HG02973 (cell line): ENCODE results near the gene SCLY.

Source experiments
- ATAC-seq: cut with Tn5 transposase; IDR thresholded peaks from one replicate; pipeline ENCODE4 v1.9.1; 2021; ENCODE audit warnings: moderate library complexity; ENCODE audit not compliant: unreplicated experiment

Gene SCLY

GRCh38 chr2:238069021-238069709, 8.4 kb downstream of the SCLY start:
- ATAC-seq = no peak

- ATAC-seq = no peak
These were observed 9.1 kb downstream of the SCLY start for GRCh38 chr2:238069877-238070276.

GRCh38 chr2:238075397-238075796, 14.6 kb downstream of the SCLY start:
- ATAC-seq = no peak

GRCh38 chr2:238077292-238077691, 16.5 kb downstream of the SCLY start:
- ATAC-seq = no peak

- ATAC-seq = no peak
These were observed 19.1 kb downstream of the SCLY start for GRCh38 chr2:238079874-238080327.

GRCh38 chr2:238080518-238080917, 19.7 kb downstream of the SCLY start:
- no peak for ATAC-seq

GRCh38 chr2:238081150-238081549, 20.3 kb downstream of the SCLY start:
- ATAC-seq = no peak

GRCh38 chr2:238081561-238081960, 20.8 kb downstream of the SCLY start:
- no peak for ATAC-seq

GRCh38 chr2:238082151-238082550, 21.4 kb downstream of the SCLY start:
- no peak for ATAC-seq

GRCh38 chr2:238082827-238083226, 22.0 kb downstream of the SCLY start:
- no peak for ATAC-seq

- no peak for ATAC-seq
These were observed 23.1 kb downstream of the SCLY start for GRCh38 chr2:238083919-238084318.

- no peak for ATAC-seq
These were observed 24.0 kb downstream of the SCLY start for GRCh38 chr2:238084761-238085160.

GRCh38 chr2:238085899-238086298, 25.1 kb downstream of the SCLY start:
- ATAC-seq = no peak

GRCh38 chr2:238087211-238087610, 26.4 kb downstream of the SCLY start:
- ATAC-seq = no peak

GRCh38 chr2:238090887-238091286, 30.1 kb downstream of the SCLY start:
- ATAC-seq = no peak

- no peak for ATAC-seq
These were observed 30.7 kb downstream of the SCLY start for GRCh38 chr2:238091436-238092060.

GRCh38 chr2:238092486-238093035, 31.8 kb downstream of the SCLY start:
- ATAC-seq = no peak

- ATAC-seq = no peak
These were observed 32.7 kb downstream of the SCLY start for GRCh38 chr2:238093181-238094140.

GRCh38 chr2:238094438-238095022, 33.7 kb downstream of the SCLY start:
- ATAC-seq = no peak

- ATAC-seq = no peak
These were observed 34.3 kb downstream of the SCLY start for GRCh38 chr2:238095143-238095542.
